Measurements from ENCODE around the gene TRPC4. TPM values are rescaled to one million over a fixed set of nuclear protein-coding genes. Genes with fewer than 3 reads are reported as not detected.

The TRPC4 gene
- total RNA-seq, 1 donor from 2014 or later: 6.5 TPM

GRCh38 chr13:37636701-37637100 is 232.9 kb downstream of the TRPC4 start:
- H3K36me3 Mint-ChIP-seq (ENCODE audit: low read depth, unreplicated experiment): no peaks in the 10 kb centered on the region
- TF ChIP-seq, protein P1, sequence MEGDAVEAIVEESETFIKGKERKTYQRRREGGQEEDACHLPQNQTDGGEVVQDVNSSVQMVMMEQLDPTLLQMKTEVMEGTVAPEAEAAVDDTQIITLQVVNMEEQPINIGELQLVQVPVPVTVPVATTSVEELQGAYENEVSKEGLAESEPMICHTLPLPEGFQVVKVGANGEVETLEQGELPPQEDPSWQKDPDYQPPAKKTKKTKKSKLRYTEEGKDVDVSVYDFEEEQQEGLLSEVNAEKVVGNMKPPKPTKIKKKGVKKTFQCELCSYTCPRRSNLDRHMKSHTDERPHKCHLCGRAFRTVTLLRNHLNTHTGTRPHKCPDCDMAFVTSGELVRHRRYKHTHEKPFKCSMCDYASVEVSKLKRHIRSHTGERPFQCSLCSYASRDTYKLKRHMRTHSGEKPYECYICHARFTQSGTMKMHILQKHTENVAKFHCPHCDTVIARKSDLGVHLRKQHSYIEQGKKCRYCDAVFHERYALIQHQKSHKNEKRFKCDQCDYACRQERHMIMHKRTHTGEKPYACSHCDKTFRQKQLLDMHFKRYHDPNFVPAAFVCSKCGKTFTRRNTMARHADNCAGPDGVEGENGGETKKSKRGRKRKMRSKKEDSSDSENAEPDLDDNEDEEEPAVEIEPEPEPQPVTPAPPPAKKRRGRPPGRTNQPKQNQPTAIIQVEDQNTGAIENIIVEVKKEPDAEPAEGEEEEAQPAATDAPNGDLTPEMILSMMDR (IDR thresholded peaks at IDR 0.05; ENCODE audit: unreplicated experiment): no peak
- H3K27me3 Mint-ChIP-seq (ENCODE audit: unreplicated experiment): peaks cover 3% of the 10 kb centered on the region
- no peak for DNase-seq (ENCODE audit: low spot score)
- no peaks in the 10 kb centered on the region for H3K9me3 Mint-ChIP-seq (ENCODE audit: unreplicated experiment)
- peaks cover 2% of the 10 kb centered on the region for H3K4me1 Mint-ChIP-seq (ENCODE audit: unreplicated experiment)
- no peak overlapping the region for H3K27ac Mint-ChIP-seq (ENCODE audit: unreplicated experiment)
- no peak overlapping the region for H3K4me3 Mint-ChIP-seq (ENCODE audit: unreplicated experiment)

DNA sequence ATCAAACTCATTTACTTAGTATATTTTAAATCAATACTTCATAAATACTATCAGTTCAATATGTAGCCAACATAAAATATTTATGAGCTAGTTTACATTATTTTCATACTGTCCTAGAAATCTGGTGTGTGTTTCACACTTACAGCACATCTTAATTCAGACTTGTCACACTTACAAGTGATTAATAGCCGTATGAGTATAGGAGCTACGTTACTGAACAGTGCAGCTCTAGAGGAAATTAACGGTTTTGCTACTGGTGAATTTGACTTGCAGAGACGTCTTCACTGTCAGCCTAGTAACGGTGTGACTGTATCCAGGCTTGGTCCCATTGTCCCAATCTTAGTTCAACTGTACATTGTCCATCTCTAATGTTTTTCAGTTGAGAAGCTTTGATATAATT is 237.3 kb downstream of the TRPC4 start:
- no peak overlapping the region for H3K27ac Mint-ChIP-seq (ENCODE audit: unreplicated experiment)
- TF ChIP-seq, protein P1 (IDR thresholded peaks at IDR 0.05; ENCODE audit: unreplicated experiment): no peak
- no peak overlapping the region for H3K4me3 Mint-ChIP-seq (ENCODE audit: unreplicated experiment)
- H3K4me1 Mint-ChIP-seq (ENCODE audit: unreplicated experiment): no peaks in the 10 kb centered on the region
- H3K9me3 Mint-ChIP-seq (ENCODE audit: unreplicated experiment): no peaks in the 10 kb centered on the region
- H3K27me3 Mint-ChIP-seq (ENCODE audit: unreplicated experiment): peaks cover 3% of the 10 kb centered on the region
- no peaks in the 10 kb centered on the region for H3K36me3 Mint-ChIP-seq (ENCODE audit: low read depth, unreplicated experiment)
- DNase-seq (ENCODE audit: low spot score): no peak

- peaks cover 2% of the 10 kb centered on the region for H3K27me3 Mint-ChIP-seq (ENCODE audit: unreplicated experiment)
- no peaks in the 10 kb centered on the region for H3K4me1 Mint-ChIP-seq (ENCODE audit: unreplicated experiment)
- TF ChIP-seq, protein P1 (IDR thresholded peaks at IDR 0.05; ENCODE audit: unreplicated experiment): no peak
- H3K36me3 Mint-ChIP-seq (ENCODE audit: low read depth, unreplicated experiment): no peaks in the 10 kb centered on the region
- DNase-seq (ENCODE audit: low spot score): no peak
- no peak overlapping the region for H3K27ac Mint-ChIP-seq (ENCODE audit: unreplicated experiment)
- H3K4me3 Mint-ChIP-seq (ENCODE audit: unreplicated experiment): no peak overlapping the region
- no peaks in the 10 kb centered on the region for H3K9me3 Mint-ChIP-seq (ENCODE audit: unreplicated experiment)
These were observed 242.1 kb downstream of the TRPC4 start for GRCh38 chr13:37627428-37627827.

DNA sequence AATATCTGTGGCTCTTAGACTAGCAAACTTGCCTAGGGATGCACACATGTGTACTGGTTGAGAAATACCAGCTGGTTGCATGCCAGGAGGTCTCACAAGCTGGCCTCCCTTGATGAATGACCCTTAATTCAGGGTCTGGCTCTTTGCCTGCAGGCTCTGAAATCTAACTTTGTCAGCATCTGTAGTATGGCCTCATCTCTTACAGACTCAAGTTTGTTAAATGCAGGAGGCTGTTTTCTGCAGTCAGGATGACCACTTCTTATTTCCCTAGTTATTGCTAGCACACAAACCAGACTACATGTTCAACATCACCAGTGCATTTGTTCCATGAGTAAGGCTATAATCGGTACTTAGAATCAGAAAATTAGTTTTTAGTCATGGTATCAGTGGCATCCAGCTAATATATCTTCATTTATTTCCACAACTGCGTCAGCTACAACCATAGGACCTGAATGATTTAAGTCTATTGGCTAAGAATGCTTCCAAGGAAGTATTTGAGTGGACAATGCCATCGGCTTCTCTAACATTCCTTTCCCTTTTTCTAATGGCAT is 247.7 kb downstream of the TRPC4 start:
- Mint-ChIP-seq H3K27ac (ENCODE audit: unreplicated experiment) (no peak overlapping the region), H3K36me3 (ENCODE audit: low read depth, unreplicated experiment) (no peaks in the 10 kb centered on the region), H3K27me3 (ENCODE audit: unreplicated experiment) (no peaks in the 10 kb centered on the region), H3K4me1 (ENCODE audit: unreplicated experiment) (no peaks in the 10 kb centered on the region), H3K4me3 (ENCODE audit: unreplicated experiment) (no peak overlapping the region), H3K9me3 (ENCODE audit: unreplicated experiment) (no peaks in the 10 kb centered on the region)
- TF ChIP-seq, protein P1 (IDR thresholded peaks at IDR 0.05; ENCODE audit: unreplicated experiment): no peak
- no peak for DNase-seq (ENCODE audit: low spot score)

DNA sequence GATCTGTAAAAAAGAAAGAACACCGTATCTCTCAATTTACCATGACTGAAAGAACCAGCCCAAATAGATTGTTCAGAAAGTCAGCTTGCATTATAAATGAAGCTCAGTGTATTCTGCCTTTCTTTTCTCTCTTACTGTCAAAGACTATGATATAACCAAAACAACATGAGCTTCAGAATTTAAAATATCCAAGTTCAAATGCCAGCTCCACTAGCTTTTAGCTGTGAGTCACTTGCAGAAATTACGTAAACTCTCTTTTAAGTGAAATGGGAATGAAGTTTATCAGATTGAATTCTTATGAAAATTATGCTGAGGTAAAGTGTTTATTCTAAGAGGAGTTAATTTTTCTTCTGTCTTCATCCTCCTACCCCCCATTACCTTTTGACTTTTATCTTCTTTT is 251.0 kb downstream of the TRPC4 start:
- Mint-ChIP-seq H3K36me3 (ENCODE audit: low read depth, unreplicated experiment) (no peaks in the 10 kb centered on the region), H3K4me1 (ENCODE audit: unreplicated experiment) (no peaks in the 10 kb centered on the region), H3K27me3 (ENCODE audit: unreplicated experiment) (no peaks in the 10 kb centered on the region), H3K27ac (ENCODE audit: unreplicated experiment) (no peak overlapping the region), H3K9me3 (ENCODE audit: unreplicated experiment) (no peaks in the 10 kb centered on the region), H3K4me3 (ENCODE audit: unreplicated experiment) (no peak overlapping the region)
- TF ChIP-seq, protein P1 (IDR thresholded peaks at IDR 0.05; ENCODE audit: unreplicated experiment): no peak
- DNase-seq (ENCODE audit: low spot score): no peak

All from endothelial cell (in vitro differentiated cells).